Measurements from ENCODE around the gene NRL.

NRL gene

DNA sequence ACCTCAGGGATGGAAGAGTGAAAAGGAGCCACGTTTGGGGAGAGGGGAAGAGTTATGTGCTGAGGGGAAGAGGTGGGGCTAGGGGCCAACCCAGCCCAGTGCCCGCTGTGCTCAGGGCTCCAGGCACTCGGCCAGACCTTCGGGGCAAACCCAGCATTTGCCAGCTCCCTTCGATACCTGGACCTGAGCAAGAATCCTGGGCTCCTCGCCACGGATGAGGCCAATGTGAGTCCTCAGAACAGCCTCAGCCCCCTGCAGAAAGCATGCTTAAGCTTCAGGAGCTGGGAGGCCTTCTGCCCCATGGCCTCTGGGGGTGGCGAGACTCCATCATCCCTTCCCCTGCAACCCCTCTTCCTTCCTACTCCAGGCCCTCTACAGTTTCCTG lies 58.0 kb downstream of the NRL start:
- Histone ChIP-seq H3K9me3 (no peaks in the 10 kb centered on the region), H3K4me3 (ENCODE audit: low read depth in 1 of 2, low read length in 1 of 2) (no peak overlapping the region), H3K4me1 (ENCODE audit: control insufficient read depth in 1 of 2, insufficient read depth in 1 of 2, low read depth in 1 of 2, low read length in 1 of 2) (peaks cover 6 to 10% of the 10 kb centered on the region in 2 experiments), H3K27me3 (peaks cover 44% of the 10 kb centered on the region), H3K27ac (no peak overlapping the region), H3K36me3 (no peaks in the 10 kb centered on the region)
- TF ChIP-seq, protein P1, sequence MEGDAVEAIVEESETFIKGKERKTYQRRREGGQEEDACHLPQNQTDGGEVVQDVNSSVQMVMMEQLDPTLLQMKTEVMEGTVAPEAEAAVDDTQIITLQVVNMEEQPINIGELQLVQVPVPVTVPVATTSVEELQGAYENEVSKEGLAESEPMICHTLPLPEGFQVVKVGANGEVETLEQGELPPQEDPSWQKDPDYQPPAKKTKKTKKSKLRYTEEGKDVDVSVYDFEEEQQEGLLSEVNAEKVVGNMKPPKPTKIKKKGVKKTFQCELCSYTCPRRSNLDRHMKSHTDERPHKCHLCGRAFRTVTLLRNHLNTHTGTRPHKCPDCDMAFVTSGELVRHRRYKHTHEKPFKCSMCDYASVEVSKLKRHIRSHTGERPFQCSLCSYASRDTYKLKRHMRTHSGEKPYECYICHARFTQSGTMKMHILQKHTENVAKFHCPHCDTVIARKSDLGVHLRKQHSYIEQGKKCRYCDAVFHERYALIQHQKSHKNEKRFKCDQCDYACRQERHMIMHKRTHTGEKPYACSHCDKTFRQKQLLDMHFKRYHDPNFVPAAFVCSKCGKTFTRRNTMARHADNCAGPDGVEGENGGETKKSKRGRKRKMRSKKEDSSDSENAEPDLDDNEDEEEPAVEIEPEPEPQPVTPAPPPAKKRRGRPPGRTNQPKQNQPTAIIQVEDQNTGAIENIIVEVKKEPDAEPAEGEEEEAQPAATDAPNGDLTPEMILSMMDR (IDR thresholded peaks at IDR 0.05): no peak

DNA sequence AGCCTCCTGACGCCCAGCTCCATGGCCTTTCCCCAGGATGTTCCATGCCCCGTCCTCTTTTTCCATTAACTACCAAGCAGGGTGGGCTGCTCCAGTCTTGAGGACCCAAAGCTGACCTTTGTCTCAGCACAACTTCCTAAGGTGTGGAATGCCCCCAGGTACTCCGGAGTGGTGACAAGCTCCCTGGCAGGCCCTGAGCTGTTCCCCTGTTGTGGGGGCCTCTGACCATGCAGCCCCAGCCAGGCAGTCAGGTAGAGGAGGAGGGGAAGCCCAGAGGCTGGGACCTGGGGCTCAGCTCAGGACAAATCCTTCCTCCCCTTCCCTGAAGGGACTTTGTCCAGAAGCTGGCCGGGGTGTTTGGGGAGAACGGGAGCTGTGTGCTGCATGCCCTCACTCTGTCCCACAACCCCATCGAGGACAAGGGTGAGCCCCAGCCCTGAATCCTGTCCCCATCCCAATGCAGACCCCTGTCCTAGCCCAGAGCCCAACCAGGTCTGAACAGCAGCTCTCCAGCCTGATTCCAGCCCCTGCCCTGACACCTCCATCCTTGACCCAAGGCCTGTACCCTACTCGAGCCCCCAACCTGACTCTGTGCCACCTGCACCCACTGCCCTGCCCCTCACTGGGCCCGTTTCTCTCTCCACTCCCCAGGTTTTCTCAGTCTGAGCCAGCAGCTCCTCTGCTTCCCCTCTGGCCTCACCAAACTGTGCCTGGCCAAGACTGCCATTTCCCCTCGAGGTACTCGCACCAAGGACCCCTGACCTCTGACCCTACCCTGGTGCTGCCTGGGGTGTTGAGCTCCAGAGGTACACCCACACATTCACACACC lies 58.6 kb downstream of the NRL start:
- Histone ChIP-seq H3K4me1 (ENCODE audit: control insufficient read depth in 1 of 2, insufficient read depth in 1 of 2, low read depth in 1 of 2, low read length in 1 of 2) (peaks cover 9 to 16% of the 10 kb centered on the region in 2 experiments), H3K36me3 (no peaks in the 10 kb centered on the region), H3K27ac (no peak overlapping the region), H3K27me3 (peaks cover 50% of the 10 kb centered on the region), H3K4me3 (ENCODE audit: low read depth in 1 of 2, low read length in 1 of 2) (no peak overlapping the region), H3K9me3 (no peaks in the 10 kb centered on the region)
- TF ChIP-seq, protein P1 (IDR thresholded peaks at IDR 0.05): no peak

DNA sequence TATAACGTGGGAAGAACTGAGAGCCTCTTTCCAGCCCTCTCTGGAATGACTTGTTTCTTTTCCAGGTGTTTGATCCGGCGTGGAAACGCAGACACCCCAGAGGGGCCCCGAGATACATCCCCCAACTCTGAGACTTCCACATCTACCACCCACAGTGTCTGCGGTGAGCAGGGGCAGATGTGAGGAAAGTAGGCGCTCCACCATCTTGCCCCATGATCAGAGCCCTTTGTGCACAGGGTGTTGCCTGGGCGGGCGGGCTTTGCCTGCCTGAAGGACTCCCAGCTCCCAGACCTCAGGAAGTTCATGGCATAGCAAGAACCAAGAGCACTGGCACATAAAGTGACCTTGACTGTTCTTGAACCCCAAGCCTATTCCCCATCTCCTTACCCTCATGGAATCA lies 60.1 kb downstream of the NRL start:
- TF ChIP-seq, protein P1 (IDR thresholded peaks at IDR 0.05): no peak
- H3K4me3 ChIP-seq (ENCODE audit: low read depth in 1 of 2, low read length in 1 of 2): no peak overlapping the region

DNA sequence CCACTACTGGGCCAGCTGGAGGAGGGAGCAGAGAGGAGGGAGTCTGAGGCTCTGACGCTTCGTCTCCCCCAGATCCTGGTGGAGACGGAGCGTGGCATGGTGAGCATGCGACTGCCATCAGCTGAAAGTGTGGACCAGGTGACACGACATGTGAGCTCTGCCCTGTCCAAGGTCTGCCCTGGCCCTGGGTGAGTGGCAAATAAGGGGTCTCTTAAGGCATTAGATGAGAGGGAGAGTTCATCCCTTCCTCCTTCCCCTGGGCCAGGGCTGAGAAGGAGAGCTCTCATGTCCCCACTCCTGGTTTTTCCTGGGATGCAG lies 60.5 kb downstream of the NRL start:
- Histone ChIP-seq H3K27me3 (peaks cover 68% of the 10 kb centered on the region), H3K4me3 (ENCODE audit: low read depth in 1 of 2, low read length in 1 of 2) (no peak overlapping the region), H3K27ac (no peak overlapping the region), H3K9me3 (no peaks in the 10 kb centered on the region), H3K4me1 (ENCODE audit: control insufficient read depth in 1 of 2, insufficient read depth in 1 of 2, low read depth in 1 of 2, low read length in 1 of 2) (peaks cover 9 to 18% of the 10 kb centered on the region in 2 experiments), H3K36me3 (no peaks in the 10 kb centered on the region)
- TF ChIP-seq, protein P1 (IDR thresholded peaks at IDR 0.05): no peak

More for the DNA sequence above, 60.1 kb downstream of the NRL start:
- Histone ChIP-seq H3K27me3 (peaks cover 65% of the 10 kb centered on the region), H3K27ac (no peak overlapping the region), H3K36me3 (no peaks in the 10 kb centered on the region), H3K9me3 (no peaks in the 10 kb centered on the region), H3K4me1 (ENCODE audit: control insufficient read depth in 1 of 2, insufficient read depth in 1 of 2, low read depth in 1 of 2, low read length in 1 of 2) (peaks cover 9 to 17% of the 10 kb centered on the region in 2 experiments)

DNA sequence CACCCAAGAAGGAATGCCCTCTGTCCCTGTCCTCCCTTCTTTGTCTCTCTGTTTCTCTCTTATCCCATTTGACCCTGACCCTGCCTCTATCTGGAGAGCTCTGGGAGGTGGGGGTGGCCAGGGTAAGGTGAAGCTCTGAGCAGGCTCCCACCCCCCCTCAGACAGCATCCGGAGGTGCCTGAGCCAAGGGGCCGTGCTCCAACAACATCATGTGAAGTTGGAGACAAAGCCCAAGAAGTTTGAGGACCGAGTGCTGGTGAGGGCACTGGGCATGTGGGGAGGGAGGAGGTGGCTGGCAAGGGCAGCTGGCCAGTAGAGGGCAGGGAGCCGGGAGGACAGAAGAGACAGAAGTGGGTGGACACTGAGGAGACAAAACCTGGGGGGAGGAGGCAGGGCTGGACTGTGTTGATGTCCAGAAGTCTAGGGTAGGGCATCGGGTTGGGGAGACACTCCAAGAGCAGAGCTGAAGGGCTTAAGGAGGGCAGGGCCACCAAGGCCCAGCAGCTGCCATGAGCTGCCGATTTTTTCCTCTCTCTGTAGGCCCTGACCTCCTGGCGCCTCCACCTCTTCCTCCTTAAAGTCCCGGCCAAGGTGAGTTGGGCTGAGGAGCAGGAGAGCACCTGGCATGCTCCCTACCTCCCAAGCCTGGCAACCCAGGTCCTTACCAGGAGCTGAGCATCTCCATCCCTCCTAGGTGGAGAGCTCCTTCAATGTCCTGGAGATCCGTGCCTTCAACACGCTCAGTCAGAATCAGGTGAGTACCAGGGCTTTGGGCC lies 61.0 kb downstream of the NRL start:
- H3K4me1 ChIP-seq (ENCODE audit: control insufficient read depth in 1 of 2, insufficient read depth in 1 of 2, low read depth in 1 of 2, low read length in 1 of 2): peaks cover 12 to 23% of the 10 kb centered on the region in 2 experiments
- H3K27ac ChIP-seq: no peak overlapping the region
- TF ChIP-seq, protein P1 (IDR thresholded peaks at IDR 0.05): no peak
- no peak overlapping the region for H3K4me3 ChIP-seq (ENCODE audit: low read depth in 1 of 2, low read length in 1 of 2)
- H3K27me3 ChIP-seq: peaks cover 68% of the 10 kb centered on the region
- H3K9me3 ChIP-seq: no peaks in the 10 kb centered on the region
- no peaks in the 10 kb centered on the region for H3K36me3 ChIP-seq
